Kidney tubule cell (primary cell): ENCODE data around the gene USP10.

Source experiments
- DNase-seq: peaks from one replicate; pipeline ENCODE4 v3.0.0-alpha.2; 2018; ENCODE audit warnings: low spot score

Gene USP10

GRCh38 chr16:84751947-84752346 is 52.1 kb downstream of the USP10 start:
- DNase-seq = no peak

- DNase-seq = no peak
These were observed 52.8 kb downstream of the USP10 start for GRCh38 chr16:84752600-84752999.

GRCh38 chr16:84753412-84754326 is 53.9 kb downstream of the USP10 start:
- DNase-seq = no peak

GRCh38 chr16:84754353-84754856 is 54.6 kb downstream of the USP10 start:
- DNase-seq = peak; percentile 87

- DNase-seq = no peak
These were observed 55.3 kb downstream of the USP10 start for GRCh38 chr16:84754956-84755672.

GRCh38 chr16:84756830-84757229 is 57.0 kb downstream of the USP10 start:
- DNase-seq = no peak

GRCh38 chr16:84758627-84759026 is 58.8 kb downstream of the USP10 start:
- DNase-seq = no peak

- no peak for DNase-seq
These were observed 59.3 kb downstream of the USP10 start for GRCh38 chr16:84759061-84759460.

- no peak for DNase-seq
These were observed 60.1 kb downstream of the USP10 start for GRCh38 chr16:84759906-84760305.

- DNase-seq = no peak
These were observed 61.9 kb downstream of the USP10 start for GRCh38 chr16:84761448-84762368.

- DNase-seq = no peak
These were observed 63.4 kb downstream of the USP10 start for GRCh38 chr16:84763164-84763563.

- DNase-seq = no peak
These were observed 63.8 kb downstream of the USP10 start for GRCh38 chr16:84763629-84764028.

- DNase-seq = no peak
These were observed 65.2 kb downstream of the USP10 start for GRCh38 chr16:84764970-84765369.

GRCh38 chr16:84765616-84766580 is 66.1 kb downstream of the USP10 start:
- DNase-seq = no peak

- DNase-seq = no peak
These were observed 67.4 kb downstream of the USP10 start for GRCh38 chr16:84766978-84767773.

- DNase-seq = no peak
These were observed 68.4 kb downstream of the USP10 start for GRCh38 chr16:84768061-84768807.

- no peak for DNase-seq
These were observed 69.0 kb downstream of the USP10 start for GRCh38 chr16:84768808-84769197.

GRCh38 chr16:84769416-84769815 is 69.6 kb downstream of the USP10 start:
- DNase-seq = no peak

- no peak for DNase-seq
These were observed 73.5 kb downstream of the USP10 start for GRCh38 chr16:84773312-84773711.
